ENCODE results near the gene NRROS.
A peak's percentile ranks its signal among the peaks of the same experiment; 100 is the strongest.

Gene NRROS

DNA sequence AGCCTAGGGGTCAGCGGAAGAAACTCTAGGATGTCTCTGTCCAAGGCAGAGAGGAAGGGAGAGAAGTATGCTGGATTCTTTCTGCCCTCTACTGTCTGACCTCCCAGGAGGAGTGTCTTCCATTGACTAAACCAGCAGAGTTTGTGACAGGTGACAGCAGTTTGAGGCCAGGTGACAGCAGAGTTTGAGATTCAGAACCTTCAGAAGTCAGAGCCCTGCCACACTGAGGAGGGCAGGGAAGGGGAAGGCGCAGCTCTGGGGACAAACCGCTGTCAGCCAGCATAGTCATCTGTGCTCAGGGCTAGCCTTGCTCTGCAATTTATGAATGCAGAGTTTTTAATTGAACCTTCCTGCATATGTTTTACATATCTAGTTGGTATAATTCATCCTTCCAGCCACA is 12.3 kb downstream of the NRROS start:
- DNase-seq: no peak

DNA sequence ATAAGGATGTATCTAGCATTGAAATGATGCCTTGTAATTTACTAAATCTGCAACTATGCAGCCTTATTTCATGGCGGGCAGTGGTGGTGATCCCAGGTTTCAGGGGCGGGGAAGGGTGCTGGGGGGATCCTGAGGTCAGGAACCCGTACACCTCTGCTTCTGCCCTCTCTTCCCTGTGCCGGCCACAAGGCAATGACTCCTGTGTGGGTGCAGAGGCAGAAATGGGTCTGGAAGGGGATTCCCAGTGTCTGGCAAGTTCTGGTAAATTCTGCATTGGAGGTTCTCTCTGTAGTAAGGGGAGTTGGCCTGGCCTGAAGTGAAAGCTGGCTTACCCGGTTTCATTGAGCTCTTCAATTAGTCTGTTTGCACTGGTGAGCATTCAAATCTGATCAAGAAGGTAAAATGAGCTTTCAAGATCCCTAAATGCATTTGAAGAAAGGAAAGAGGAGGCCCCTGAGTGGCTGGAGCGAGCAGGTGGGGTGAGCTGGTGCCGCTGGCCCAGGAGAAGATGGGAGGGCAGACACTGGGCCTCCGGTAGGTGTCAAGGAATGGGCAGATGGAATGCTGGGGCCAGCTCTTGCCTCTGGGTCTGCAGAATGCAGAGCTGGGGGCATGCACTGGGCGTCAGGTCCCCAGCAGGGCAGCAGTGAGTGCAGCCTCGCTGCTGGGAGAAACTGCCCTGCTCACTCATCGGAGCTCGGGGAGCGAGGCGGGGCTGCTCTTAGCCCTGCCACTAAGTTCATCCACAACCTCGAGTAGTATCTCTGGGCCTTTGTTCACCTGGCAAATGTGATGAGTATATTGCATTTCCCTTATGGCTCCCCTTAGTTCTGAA is 13.7 kb downstream of the NRROS start:
- no peak for DNase-seq

DNA sequence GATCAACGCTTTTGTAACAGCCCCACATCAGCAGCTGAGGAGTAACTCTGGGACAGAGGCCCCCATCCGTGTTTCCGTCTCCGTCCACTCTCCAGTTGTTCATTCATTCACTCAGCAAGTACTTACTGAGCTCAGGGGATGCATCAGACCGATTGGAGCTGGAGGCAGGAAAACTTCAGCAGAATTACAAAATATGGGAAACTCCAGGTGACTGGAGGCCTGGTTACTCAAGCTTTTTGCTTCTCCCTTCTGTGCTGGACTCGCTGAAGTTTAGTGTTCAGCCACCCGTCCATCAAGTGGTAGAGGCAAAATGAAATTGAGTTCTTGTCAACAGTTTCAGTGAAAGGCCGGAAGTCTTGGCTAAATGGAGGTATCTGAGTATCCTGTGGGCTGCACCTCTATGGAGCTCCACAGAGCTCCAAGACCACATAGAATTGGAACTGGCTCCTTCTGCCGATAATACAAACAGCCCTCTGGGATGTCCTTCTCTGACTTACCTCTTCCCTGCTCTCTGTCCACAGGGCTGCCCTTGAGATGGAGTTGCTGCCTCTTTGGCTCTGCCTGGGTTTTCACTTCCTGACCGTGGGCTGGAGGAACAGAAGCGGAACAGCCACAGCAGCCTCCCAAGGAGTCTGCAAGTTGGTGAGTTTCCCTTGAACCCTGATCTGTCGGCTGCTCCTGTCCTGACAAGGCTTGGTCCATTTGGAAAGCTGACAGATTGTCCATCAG is 14.7 kb downstream of the NRROS start:
- no peak for DNase-seq

DNA sequence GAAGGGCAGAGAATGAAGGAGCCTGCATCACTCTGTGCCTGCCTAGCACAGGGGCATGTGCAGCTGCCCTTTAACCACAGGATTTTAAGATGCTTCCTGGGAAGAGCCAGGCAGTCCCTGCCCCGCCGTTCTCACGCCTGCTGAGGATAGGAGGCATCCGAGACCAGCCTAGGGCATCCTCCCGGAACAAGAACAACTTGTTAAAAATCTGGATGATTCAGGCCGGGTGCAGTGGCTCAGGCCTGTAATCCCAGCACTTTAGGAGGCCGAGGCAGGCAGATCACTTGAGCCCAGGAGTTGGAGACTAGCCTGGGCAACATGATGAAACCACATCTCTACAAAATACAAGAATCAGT is 15.2 kb downstream of the NRROS start:
- DNase-seq: no peak

DNA sequence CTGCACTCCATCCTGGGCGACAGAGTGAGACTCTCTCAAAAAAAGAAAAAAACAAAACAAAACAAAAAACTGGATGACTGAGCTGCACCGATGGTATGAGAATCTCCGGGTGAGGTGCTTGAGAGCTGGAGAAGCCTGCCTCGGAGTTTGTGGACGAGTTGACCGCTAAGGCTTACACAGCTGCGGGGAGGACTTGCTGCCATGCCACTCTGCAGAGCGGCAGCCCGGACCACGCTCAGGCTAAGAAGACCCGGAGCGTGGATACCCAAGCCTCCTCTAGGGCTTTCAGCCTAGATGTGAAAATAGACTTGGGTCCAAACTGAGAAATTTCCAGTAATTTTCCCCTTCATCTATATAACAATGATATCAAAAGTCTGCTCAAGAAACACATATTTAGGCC is 16.0 kb downstream of the NRROS start:
- no peak for DNase-seq

DNA sequence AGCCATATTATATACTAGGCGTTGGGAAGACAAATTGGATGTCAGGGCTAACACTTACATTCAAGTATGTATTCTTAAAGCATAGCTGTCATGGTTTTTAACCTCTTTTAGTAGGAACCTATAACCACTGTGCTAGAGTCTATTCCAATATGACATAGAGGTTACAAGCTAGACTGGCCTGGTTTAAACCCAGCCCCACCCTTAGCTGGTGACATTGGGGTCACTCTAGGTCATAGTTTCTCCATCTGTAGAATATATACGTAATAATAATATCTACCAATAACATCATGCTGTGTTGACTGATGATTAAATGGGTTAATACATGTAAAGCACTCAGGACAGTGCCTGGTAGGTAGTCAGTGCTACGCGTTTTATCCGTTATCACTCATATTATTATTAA is 16.7 kb downstream of the NRROS start:
- DNase-seq: no peak

DNA sequence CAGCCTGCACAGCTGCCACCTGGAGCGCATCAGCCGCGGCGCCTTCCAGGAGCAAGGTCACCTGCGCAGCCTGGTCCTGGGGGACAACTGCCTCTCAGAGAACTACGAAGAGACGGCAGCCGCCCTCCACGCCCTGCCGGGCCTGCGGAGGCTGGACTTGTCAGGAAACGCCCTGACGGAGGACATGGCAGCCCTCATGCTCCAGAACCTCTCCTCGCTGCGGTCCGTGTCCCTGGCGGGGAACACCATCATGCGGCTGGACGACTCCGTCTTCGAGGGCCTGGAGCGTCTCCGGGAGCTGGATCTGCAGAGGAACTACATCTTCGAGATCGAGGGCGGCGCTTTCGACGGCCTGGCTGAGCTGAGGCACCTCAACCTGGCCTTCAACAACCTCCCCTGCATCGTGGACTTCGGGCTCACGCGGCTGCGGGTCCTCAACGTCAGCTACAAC is 20.4 kb downstream of the NRROS start:
- no peak for DNase-seq

DNA sequence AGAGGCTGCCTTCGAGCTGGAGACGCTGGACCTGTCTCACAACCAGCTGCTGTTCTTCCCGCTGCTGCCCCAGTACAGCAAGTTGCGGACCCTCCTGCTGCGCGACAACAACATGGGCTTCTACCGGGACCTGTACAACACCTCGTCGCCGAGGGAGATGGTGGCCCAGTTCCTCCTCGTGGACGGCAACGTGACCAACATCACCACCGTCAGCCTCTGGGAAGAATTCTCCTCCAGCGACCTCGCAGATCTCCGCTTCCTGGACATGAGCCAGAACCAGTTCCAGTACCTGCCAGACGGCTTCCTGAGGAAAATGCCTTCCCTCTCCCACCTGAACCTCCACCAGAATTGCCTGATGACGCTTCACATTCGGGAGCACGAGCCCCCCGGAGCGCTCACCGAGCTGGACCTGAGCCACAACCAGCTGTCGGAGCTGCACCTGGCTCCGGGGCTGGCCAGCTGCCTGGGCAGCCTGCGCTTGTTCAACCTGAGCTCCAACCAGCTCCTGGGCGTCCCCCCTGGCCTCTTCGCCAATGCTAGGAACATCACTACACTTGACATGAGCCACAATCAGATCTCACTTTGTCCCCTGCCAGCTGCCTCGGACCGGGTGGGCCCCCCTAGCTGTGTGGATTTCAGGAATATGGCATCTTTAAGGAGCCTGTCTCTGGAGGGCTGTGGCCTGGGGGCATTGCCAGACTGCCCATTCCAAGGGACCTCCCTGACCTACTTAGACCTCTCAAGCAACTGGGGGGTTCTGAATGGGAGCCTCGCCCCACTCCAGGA is 21.1 kb downstream of the NRROS start:
- no peak for DNase-seq

DNA sequence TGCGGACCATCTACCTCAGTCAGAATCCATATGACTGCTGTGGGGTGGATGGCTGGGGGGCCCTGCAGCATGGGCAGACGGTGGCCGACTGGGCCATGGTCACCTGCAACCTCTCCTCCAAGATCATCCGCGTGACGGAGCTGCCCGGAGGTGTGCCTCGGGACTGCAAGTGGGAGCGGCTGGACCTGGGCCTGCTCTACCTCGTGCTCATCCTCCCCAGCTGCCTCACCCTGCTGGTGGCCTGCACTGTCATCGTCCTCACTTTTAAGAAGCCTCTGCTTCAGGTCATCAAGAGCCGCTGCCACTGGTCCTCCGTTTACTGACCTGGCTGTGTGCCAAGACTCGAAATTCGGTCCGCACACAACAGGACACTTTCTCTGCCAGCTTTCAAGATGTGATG is 21.9 kb downstream of the NRROS start:
- no peak for DNase-seq

DNA sequence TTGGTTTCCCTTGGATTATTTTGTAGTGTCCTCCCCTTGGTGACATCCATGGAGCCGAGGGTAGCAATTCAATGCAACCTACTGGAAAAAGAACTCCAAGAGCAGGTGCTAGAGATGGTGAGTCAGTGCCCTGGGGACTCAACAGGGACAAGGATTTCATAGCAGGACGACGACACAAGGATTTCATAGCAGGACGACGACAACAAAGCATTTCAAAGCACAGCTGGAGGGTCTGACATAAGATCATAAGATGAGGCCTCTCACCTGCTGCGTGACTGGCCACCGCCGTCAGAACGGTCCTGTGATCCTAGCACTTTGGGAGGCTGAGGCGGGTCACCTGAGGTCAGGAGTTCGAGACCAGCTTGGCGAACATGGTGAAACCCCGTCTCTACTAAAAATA is 22.5 kb downstream of the NRROS start:
- no peak for DNase-seq

DNA sequence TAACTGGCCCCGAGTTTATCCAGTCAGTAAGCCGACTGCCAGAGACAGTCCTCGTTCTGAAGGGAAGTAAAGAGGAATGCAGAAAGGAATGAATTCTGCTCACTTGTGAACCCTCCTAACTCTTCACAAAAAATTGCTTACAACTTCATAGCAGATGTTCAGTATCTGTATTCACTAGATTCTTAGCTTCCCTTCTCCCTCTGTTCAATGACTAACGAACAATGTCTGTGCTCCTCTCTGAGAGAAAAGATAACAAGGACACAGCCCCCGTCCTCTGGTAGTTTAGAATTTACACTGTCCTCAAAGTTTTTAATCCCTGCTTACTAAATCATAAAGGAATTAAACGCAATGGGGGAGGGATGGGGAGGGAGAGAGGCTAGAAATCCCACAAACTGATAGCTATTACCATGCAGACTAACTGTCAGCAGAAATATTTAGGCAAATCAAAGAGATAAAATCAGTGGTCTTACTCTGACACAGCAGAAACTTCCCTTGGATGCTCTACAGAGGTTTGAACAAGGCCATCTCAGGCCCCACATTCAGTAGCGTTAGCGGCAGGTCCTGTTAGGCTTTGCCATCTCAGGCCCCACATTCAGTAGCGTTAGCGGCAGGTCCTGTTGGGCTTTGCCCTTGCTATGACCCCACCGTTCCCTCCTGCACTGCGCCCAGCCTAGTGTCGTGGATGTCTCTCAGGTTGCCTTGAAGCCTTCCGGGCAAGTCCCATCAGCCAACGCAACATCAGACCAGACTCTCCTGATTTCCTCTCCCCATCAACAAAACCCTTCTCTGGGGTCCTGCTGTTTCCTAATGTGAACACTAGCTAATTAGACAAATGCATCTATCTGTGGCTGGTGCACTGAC is 23.4 kb downstream of the NRROS start:
- DNase-seq: no peak

DNA sequence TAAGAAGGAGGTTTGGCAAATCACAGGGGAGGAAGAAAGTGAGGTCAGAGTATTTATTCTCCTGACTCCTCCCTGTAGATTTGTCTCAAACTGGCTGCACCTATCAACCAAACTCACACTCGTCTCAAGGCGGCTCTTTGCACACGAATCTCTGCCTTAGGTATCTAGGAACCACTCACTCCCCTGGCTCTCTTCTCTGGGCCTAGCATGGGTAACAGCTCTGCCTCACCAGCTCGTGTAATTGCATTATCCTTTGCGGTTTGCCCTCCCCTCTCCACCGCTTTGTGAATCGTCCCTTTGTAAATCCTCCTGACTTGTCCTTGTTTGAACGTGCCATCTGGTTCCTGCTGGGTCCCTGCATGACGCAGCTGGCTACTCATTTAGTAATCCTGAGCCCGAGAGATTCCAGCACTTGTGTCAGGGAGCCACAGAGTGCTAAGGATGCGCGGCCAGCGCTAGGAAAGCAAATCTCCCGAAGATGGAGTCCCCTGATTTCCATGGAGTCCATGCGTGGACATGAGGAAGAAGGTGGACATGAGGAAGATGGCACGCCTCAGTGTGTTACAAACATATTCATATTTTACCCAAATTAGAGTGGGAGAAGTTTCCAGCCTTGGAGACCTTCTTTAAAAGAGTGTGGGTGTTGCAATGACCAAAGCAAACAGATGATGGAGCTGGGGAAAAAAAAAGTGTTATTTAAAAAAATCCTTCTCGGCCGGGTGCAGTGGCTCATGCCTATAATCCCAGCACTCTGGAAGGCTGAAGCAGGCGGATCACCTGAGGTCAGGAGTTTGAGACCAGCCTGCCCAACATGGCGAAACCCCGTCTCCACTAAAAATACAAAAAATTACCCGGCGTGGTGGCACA is 26.7 kb downstream of the NRROS start:
- no peak for DNase-seq

DNA sequence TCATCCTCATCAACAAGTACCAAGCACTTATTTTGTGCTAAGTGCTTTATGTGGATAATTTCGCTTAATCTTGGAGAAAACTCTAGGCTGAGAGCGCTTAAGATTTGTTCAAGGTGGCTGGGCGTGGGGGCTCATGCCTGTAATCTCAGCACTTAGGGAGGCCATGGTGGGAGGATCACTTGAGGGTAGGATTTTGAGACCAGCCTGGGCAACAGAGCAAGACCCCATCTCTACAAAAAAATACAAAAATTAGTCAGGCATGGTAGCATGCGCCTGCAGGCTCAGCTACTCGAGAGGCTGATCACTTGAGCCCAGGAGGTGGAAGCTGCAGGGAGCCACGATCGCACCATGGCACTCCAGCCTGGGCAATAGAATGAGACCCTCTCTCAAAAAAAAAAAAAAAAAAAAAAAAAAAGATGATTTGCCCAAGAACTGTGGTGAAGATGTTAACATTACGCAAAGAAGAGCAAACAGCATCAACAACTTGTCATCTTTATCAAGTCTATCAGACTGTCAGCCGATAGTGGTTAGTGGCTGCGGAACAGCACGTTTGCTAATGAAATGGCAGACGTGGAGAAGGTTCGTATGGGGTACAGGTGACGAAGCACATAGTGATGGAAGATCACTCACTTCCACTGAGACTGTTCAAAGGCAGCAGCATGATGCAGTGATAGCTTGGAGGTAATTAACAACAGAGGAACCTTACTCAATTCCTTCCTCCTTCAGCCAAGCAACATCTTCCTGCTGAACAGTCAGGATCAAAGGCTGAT is 27.7 kb downstream of the NRROS start:
- no peak for DNase-seq

DNA sequence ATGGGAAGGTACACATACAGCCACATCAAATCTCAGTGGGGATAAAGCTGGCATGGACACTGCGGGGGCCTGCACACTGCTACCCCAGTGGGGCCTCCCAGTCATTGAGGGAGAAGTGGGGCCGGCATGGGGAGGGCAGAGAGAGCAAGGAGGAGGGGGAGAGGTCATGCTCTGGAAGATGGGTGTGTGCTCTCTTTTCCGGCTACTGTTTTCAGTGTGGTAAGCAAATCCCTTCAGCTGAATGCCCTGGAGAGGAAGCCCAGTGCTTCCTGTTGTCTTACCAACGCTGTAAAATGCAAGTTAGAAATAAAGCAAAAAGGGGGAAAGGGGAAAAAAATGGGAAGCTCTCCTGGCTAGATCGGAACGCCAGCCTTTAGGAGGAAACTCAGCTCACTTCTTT is 30.8 kb downstream of the NRROS start:
- no peak for DNase-seq

DNA sequence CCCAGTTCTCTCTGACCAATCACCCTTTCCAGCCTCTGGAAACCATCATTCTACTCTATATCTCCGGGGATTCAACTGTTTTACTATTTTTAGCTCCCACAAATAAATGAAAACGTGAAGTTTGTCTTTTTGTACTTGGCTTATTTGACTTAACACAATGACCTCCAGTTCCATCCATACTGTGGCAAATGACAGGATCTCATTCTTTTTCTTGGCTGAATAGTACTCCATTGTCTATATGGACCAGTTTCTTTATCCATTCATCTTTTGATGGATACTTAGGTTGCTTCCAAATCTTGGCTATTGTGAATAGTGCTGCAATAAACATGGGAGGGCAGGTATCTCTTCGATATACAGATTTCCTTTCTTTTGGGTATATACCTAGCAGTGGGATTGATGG is 34.1 kb downstream of the NRROS start:
- DNase-seq: no peak

DNA sequence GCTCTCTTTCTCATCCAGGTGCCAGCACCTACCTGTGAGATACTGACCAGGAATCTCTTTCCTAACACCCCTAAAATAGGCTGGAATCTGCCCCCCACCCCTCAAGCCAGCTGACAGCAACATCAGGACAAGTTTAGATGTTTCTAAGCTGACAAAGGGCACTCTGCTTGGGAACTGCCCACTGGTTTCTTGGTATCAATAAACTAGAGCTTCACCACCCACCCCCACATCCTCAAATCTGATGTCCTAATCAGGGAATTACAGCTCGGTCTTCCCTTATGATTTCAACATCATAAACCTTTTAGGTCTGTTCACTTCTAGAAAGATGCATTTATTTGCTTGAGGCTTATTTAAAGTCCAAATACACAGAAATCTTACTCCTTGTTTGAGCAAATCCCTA is 37.9 kb downstream of the NRROS start:
- DNase-seq: no peak

DNA sequence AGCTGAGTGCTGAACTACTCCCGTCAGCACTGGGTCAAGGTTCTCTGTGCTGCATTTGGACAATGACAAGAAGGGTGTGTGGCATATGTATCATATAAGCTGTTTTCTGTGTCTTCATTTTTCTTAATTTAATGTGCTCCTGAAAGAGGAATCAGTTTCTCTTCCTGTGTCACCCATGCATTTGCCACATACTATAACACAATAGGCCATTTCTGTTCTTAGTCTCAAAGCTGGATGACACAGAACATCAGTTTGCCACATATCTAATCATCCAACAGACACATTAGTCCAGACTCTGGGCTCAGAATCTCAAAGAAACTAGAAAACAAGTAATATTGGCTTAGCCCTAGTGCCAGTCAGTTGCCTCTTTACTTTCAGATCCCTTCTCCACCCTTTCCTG is 38.4 kb downstream of the NRROS start:
- DNase-seq: no peak

DNA sequence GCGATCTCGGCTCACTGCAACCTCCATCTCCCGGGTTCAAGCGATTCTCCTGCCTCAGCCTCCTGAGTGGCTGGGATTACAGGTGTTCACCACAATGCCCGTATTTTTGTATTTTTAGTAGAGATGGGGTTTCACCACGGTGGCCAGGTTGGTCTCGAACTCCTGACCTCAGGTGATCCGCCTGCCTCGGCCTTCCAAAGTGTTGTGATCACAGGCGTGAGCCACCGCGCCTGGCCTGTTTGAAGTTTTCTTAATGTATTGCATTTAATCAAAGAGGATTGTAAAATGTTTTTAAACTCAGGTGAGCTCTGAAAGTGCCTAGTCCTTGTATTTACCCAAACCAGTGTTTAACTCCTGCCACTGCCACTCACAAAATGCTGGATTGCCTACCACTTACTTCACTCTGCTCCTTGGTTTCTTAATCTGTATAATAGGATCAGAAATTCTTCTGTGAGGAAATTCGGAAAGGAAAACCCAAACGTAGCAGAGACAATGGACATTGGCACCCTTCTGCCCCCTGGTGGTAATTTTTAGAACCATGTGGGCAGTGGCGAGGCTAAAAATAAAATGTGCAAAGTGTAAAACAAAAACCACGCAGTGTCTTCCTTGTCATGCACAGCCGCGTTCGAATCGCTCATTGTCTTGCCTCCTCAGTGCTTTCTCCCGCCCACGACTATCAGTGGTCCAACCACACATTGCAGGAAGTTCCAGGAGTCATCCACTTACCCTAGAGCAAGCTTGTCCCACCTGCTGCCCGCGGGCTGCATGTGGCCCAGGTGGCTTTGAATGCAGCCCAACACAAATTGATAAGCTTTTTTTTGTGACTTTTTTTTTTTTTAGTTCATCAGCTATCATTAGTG is 45.3 kb downstream of the NRROS start:
- peak; percentile 79 for DNase-seq

DNA sequence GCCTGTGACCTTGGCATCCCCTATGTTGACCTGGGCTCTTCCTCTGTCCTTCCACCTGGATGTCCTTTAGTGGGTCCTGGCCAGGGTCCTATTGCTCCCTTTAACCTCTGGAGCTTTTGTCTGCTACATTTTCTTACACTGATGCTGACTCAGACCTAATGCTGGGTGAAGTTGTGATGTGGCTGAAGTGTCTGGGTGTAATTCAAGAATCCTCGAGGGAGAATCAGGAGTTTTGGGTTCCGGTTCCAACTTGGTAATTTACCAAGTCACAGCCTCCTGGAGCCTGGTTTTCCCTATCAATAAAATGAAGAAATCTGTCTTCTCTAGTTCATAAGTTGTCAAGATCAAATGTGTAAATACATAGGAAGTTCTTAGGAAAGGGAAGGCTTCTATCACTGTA is 46.9 kb downstream of the NRROS start:
- no peak for DNase-seq

DNA sequence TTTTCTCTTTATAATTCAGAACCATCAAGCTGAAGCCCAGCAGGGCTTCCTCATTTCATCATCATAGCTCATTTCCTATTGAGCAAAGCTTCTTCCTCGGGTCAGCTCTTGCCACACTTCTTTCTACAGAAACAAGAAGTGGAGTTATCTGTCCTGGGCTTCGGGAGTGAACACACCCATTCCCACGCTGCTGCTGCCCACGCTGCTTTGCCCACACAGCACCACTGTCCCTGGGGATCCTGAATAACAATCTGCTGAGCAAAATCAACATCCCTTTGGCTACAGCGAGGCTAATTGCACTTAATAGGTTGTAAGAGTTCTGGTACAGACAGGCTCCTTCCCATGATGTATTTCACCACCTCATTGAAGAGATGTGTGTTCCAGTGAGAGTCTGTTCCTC is 48.9 kb downstream of the NRROS start:
- DNase-seq: peak; percentile 15

All from NK-92 treated with Interleukin-12 subunit alpha and Interleukin-12 subunit beta, amount 100 ng/mL, for 24 hours (cell line).